ENCODE measurements around the gene BAD.

- no peak for TF ChIP-seq CTCF (IDR thresholded peaks at IDR 0.05)
- no peak for TF ChIP-seq EZH2phosphoT487 (IDR thresholded peaks at IDR 0.05)
These were observed 1.7 kb upstream of the BAD start for GRCh38 chr11:64285885-64286800.
